ENCODE data around the gene ROMO1.
"Not testable (repeated sequence)": the region's sequence is repeated elsewhere in the genome, so short reads cannot be mapped to it uniquely, and the experiment has no call there.

The ROMO1 gene

GRCh38 chr20:35711588-35712209, 12.5 kb downstream of the ROMO1 start:
- DNase-seq: no peak

DNA sequence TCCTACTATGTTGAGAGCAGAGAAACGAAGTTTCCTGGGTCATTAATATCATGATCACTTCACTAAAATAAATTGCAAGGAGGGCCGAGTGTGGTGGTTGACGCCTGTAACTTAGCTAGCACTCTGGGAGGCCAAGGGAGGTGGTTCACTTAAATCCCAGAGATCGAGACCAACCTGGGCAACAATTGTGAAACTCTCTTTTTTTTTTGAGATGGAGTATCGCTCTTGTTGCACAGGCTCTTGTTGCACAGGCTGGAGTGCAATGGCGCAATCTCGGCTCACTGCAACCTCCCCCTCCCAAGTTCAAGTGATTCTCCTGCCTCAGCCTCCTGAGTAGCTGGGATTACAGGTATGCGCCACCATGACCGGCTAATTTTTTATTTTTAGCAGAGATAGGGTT, 13.9 kb downstream of the ROMO1 start:
- DNase-seq: not testable (repeated sequence)

DNA sequence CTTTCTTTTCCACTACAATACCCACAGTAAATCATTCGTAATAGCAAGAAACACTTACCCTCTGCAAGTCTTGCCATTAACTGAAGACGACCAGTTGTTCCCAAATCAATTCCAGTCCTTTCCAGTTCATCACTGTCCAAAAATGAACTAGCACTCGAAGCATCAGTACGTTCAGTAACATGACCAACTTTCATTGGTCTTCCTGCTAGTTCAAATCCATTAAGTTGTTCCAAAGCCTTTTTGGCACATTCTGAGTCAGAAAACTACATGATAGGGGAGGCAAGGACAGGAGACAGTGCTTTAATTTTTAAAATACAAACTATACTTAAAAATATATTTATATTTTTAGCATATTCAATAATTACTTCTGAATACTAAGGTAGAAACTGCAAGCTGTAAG, 14.9 kb downstream of the ROMO1 start:
- DNase-seq: no peak

GRCh38 chr20:35715652-35716051, 16.4 kb downstream of the ROMO1 start:
- DNase-seq: no peak

GRCh38 chr20:35716330-35716729, 17.1 kb downstream of the ROMO1 start:
- DNase-seq: no peak

- not testable (repeated sequence) for DNase-seq
Observed at GRCh38 chr20:35718321-35718720, 19.1 kb downstream of the ROMO1 start.

GRCh38 chr20:35718972-35719635, 19.9 kb downstream of the ROMO1 start:
- DNase-seq: no peak

GRCh38 chr20:35719717-35720116, 20.5 kb downstream of the ROMO1 start:
- DNase-seq: no peak

GRCh38 chr20:35720165-35721123, 21.2 kb downstream of the ROMO1 start:
- DNase-seq: no peak

DNA sequence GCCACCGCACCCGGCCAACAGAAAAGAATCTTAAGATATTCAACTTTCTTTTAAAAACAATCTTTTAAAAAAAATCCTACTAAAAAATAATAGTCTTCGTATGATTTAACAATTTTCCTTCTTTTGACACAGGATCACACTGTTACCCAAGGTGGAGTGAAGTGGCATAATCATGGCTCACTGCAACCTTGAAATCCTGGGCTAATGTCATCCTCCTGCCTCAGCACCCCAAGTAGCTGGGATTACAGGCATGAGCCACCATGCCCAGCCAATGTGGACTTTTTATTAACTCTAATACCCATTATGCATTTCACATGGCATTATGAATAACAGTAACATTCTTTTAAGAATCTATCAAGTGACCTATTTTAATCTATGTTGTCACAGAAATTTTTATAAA, 22.0 kb downstream of the ROMO1 start:
- no peak for DNase-seq

- DNase-seq: no peak
Observed at GRCh38 chr20:35721621-35722020, 22.4 kb downstream of the ROMO1 start.

- not testable (repeated sequence) for DNase-seq
Observed at GRCh38 chr20:35723275-35723639, 24.1 kb downstream of the ROMO1 start.

DNA sequence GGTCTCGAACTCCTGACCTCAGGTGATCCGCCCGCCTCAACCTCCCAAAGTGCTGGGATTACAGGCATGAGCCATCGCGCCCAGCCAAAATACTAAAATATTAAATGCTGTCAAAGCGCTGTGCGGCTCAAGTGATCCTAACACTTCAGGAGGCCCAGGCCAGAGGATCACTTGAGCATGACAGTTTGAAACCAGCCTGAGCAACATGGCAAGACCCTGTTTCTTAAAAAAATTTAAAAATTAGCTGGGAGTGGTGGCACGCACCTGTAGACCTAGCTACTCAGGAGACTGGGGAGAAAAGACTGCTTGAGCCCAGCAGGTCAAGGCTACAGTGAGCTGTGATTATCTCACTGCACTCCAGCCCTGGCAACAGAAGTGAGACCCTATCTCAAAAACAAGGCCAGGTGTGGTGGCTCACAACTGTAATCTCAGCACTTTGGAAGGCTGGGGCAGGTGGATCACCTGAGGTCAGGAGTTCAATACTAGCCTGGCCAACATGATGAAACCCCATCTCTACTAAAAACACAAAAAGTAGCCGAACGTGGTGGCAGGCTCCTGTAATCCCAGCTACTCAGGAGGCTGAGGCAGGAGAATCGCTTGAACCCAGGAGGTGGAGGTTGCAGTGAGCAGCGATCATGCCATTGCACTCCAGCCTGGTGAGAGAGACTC, 24.6 kb downstream of the ROMO1 start:
- not testable (repeated sequence) for DNase-seq

DNA sequence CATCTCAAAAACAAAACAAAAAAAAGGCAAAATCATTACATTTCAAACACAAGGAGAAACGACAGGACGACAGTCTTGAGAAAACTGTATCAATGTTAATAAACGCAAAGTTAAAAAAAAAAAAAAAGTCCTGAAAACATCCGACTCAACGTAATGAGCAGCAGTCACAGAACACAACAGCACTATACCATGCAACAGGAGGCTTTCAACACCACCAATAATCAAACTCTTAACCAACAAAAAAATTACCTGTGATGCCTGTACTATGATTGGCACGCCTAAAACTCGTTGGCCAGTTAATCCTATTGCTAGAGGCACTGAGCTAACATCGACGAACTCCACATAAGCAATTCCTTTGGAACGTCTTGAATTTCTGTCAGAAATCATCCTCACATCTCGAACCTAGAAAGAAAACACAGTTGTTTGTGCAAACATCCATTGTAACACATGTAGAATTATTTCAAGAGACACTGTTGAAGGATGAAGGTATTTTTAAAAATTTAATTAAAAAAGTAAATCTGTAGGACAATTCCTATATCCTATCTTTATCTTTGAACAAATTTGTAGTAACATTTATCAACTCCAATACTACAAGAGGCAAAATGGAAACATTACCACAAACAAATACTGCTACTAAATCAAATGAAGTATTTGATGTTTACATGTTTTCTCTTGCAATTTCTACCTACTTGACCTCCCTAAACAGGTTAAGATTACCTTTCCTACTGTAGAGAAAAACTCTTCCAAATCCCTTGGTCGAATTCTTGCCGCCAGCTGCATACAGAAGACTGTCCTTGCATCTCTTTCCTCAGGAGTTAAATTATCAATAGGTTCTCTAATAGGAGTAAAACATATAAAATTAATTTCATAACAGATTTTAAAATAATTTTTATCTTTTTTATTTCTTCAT, 25.4 kb downstream of the ROMO1 start:
- DNase-seq: no peak

DNA sequence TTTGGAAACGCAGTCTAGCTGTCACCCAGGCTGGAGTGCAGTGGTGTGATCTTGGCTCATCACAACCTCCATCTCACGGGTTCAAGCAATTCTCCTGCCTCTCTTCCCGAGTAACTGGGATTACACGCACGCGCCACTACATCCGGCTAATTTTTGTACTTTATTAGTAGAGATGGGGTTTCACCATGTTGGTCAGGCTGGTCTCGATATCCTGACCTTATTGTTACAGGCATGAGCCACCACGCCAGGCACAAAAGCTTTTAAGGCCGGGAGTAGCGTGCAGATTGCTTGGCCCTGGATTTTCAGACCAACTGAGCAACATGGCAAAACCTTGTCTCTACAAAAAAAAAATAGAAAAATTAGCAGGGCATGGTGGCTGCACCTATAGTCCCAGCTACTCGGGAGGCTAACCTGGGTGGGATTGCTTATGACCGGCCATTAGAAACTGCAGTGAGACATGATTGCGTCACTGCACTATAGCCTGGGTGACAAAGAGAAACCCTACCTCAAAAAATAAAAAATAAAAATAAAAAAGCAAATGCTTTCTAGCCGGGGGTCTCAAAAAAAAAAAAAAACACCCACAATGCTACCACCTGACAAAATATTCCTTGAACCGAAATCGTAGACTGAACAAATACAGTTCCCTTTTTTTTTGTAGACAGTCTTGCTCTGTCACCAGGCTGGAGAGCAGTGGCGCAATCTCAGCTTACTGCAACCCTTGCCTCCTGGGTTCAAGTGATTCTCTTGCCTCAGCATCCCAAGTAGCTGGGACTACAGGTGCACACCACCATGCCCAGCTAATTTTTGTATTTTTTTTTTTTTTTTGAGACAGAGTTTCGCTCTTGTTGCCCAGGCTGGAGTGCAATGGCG, 27.9 kb downstream of the ROMO1 start:
- DNase-seq: no peak

GRCh38 chr20:35729283-35729807, 30.1 kb downstream of the ROMO1 start:
- no peak for DNase-seq

DNA sequence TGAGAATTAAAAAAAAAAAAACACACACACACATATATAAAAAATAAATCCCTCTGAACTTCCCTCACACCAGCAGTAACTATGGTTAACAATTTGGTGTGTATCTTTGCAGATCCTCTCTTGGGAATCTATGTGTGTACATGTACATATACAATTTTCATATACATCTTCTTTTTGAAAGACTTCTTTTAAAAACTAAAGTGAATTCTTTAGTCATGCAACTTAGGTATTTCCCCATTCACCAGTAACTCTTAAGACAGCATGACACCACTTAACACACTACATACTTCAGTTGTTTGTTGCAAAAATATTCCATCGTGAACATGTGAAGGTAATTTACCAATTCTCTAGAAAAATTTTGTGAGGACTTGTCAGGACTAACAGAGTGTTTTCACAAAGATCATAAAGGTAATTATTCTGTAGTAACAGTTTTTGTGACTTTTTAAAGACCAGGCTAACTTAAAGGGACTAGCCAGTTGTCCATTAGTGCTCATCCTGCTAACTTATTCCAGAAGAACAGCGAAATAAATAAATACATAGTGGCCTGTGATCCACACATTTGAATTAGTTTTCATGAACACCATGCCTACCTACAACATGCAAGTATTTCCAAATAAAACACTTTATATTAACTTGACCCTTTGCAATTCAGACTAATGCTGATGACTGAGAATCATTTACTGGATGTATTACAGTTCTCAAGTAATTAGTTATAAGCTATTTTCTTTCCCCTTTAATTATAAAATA, 30.8 kb downstream of the ROMO1 start:
- no peak for DNase-seq

DNA sequence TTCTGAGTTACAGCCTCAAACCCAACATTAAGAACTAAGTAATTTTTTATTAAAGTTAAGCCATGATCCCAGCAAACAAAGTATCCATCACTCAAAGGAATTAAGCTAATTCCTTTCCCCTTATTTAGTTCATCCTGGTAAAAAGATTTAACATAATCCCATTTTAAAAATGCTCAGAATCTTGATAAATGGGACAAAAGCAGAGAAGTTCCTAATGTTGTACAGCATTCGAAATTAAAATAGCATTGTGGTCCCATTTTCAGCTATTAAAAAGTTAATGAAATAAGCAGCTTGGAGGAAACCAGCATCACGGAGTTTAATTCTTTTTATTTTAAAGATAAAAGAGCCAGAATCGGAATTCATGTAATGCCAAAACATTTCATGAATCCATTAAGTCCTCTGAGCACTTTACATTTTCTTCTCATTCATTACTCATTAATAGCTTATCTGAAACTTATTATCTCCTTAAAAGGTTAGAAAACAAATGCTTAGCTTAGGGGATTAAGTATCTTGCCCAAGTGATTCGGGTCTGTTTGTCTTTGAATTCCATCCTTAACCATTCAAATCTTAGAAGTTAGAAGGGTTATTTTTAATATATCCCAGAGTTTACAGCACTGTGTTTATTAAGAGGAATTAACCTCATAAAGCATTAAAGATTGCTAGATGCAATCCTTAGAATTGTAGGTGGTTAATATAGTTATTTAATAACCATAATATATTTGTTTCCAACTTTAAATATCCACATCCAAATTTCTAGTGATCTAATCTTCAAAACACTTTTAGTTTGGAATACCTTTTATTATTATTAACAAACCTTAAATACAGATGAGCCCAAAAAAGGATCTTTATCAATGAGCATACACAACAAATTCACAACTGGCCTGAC, 31.6 kb downstream of the ROMO1 start:
- no peak for DNase-seq

- DNase-seq: no peak
Observed at GRCh38 chr20:35731469-35731788, 32.2 kb downstream of the ROMO1 start.

Measured in hematopoietic multipotent progenitor cell treated with erythropoietin and hydrocortisone succinate and interleukin-3 and kit ligand, for 6 days (in vitro differentiated cells).